ENCODE data around the gene KPNA2.

GRCh38 chr17:68054296-68054900, 18.9 kb downstream of the KPNA2 start:
- TF ChIP-seq CTCF (IDR thresholded peaks at IDR 0.05 in 8 of 11, conservative IDR thresholded peaks at IDR 0.05 in 3 of 11) (no peak), POLR2A (IDR thresholded peaks at IDR 0.05) (no peak), POLR2AphosphoS5 (IDR thresholded peaks at IDR 0.05) (no peak)
